Astrocyte (in vitro differentiated cells and primary cell): ENCODE results near the gene DNAJC4. TPM values are rescaled to one million over a fixed set of nuclear protein-coding genes. Genes with fewer than 3 reads are reported as not detected.

Experiments
- DNase-seq: peaks from one replicate; pipeline ENCODE4 v3.0.0-alpha.2; 2010; ENCODE audit warnings: low read depth
- FAIRE-seq: peaks from 2 replicates; lab custom pipeline; 2011; peaks lifted over from hg19 to GRCh38; lab: Jason Lieb, UNC
- H2AFZ ChIP-seq: 2 replicates; pipeline ENCODE4 v1.6.0; 2012; ENCODE audit warnings: low read depth, low read length, inconsistent platforms
- H3K27ac ChIP-seq: 2 replicates; pipeline ENCODE4 v1.5.1; 2011; ENCODE audit warnings: low read depth, low read length, inconsistent platforms
- H3K27me3 ChIP-seq: 2 replicates; pipeline ENCODE4 v1.6.0; 2011; ENCODE audit warnings: low read length, inconsistent platforms; ENCODE audit not compliant: insufficient read depth
- H3K36me3 ChIP-seq: 2 replicates; pipeline ENCODE4 v1.5.1; 2011; ENCODE audit warnings: low read length, inconsistent platforms; ENCODE audit not compliant: insufficient read depth
- H3K4me1 ChIP-seq: 2 replicates; pipeline ENCODE4 v1.5.1; 2011; ENCODE audit warnings: low read length, inconsistent platforms; ENCODE audit not compliant: insufficient read depth
- H3K4me2 ChIP-seq: 2 replicates; pipeline ENCODE4 v1.6.0; 2012; ENCODE audit warnings: low read length, inconsistent platforms
- H3K4me3 ChIP-seq: 2 replicates; pipeline ENCODE4 v1.5.1; 2011; ENCODE audit warnings: low read depth, mild to moderate bottlenecking, low read length, inconsistent platforms; ENCODE audit not compliant: insufficient read depth
- H3K79me2 ChIP-seq: 2 replicates; pipeline ENCODE4 v1.6.0; 2012; ENCODE audit warnings: mild to moderate bottlenecking, low read length, inconsistent platforms; ENCODE audit not compliant: insufficient read depth
- H3K9ac ChIP-seq: 2 replicates; pipeline ENCODE4 v1.6.0; 2012; ENCODE audit warnings: mild to moderate bottlenecking, low read length, inconsistent platforms
- H3K9me3 ChIP-seq: 2 replicates; pipeline ENCODE4 v1.5.1; 2012; ENCODE audit warnings: low read depth, mild to moderate bottlenecking, low read length, inconsistent platforms; ENCODE audit not compliant: insufficient read depth
- H4K20me1 ChIP-seq: 2 replicates; pipeline ENCODE4 v1.6.0; 2012; ENCODE audit warnings: low read length, inconsistent platforms; ENCODE audit not compliant: insufficient read depth
- H3K27ac Mint-ChIP-seq: one replicate; pipeline ENCODE4 v1.8.0; 2021; ENCODE audit warnings: mild to moderate bottlenecking, mixed read lengths; ENCODE audit not compliant: unreplicated experiment
- H3K27me3 Mint-ChIP-seq: one replicate; pipeline ENCODE4 v1.8.0; 2021; ENCODE audit warnings: low read depth, mixed read lengths; ENCODE audit not compliant: unreplicated experiment
- H3K36me3 Mint-ChIP-seq: one replicate; pipeline ENCODE4 v1.8.0; 2021; ENCODE audit warnings: low read depth, mixed read lengths; ENCODE audit not compliant: unreplicated experiment
- H3K4me1 Mint-ChIP-seq: one replicate; pipeline ENCODE4 v1.8.0; 2021; ENCODE audit warnings: low read depth, mixed read lengths; ENCODE audit not compliant: unreplicated experiment
- H3K4me3 Mint-ChIP-seq: one replicate; pipeline ENCODE4 v1.8.0; 2021; ENCODE audit warnings: mild to moderate bottlenecking, moderate library complexity, mixed read lengths; ENCODE audit not compliant: unreplicated experiment
- H3K9me3 Mint-ChIP-seq: one replicate; pipeline ENCODE4 v1.8.0; 2021; ENCODE audit warnings: mild to moderate bottlenecking, mixed read lengths; ENCODE audit not compliant: unreplicated experiment
- EZH2 ChIP-seq: IDR thresholded peaks from 2 replicates; pipeline ENCODE4 v1.6.1; 2012; ENCODE audit warnings: mild to moderate bottlenecking, low read length, inconsistent platforms; ENCODE audit not compliant: insufficient read depth
- total RNA-seq: library from RNA; stranded (reverse); gene quantifications from 2 replicates; pipeline ENCODE4 v1.2.1, GENCODE V29; 2021
- TF ChIP-seq, protein P1 (sequence below): IDR thresholded peaks from 2 replicates; pipeline ENCODE4 v1.5.1; 2011; ENCODE audit warnings: low read depth, mild to moderate bottlenecking, inconsistent platforms, low read length, moderate library complexity; ENCODE audit not compliant: insufficient read depth

DNAJC4 gene
- total RNA-seq, 1 donor from 2014 or later, result 23.8 TPM

DNA sequence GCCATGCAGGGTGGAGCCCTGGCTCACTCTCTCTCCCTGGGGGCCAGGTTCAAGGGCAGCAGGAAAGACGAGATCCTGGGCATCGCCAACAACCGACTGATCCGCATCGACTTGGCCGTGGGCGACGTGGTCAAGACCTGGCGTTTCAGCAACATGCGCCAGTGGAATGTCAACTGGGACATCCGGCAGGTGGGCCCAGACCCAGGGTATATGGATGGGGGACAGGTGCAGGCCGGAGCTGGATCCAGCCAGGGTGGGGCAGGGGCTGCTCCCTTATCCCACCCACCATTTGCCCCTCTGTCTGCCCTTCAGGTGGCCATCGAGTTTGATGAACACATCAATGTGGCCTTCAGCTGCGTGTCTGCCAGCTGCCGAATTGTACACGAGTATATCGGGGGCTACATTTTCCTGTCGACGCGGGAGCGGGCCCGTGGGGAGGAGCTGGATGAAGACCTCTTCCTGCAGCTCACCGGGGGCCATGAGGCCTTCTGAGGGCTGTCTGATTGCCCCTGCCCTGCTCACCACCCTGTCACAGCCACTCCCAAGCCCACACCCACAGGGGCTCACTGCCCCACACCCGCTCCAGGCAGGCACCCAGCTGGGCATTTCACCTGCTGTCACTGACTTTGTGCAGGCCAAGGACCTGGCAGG is 7.2 kb upstream of the DNAJC4 start:
- Mint-ChIP-seq H3K9me3 (no peaks in the 10 kb centered on the region), H3K36me3 (peaks cover 4% of the 10 kb centered on the region), H3K4me3 (no peak overlapping the region), H3K27ac (no peak overlapping the region), H3K4me1 (peaks cover 12% of the 10 kb centered on the region), H3K27me3 (no peaks in the 10 kb centered on the region)
- Histone ChIP-seq H2AFZ (no peak overlapping the region), H3K4me1 (peaks cover 26% of the 10 kb centered on the region), H3K27me3 (no peaks in the 10 kb centered on the region), H3K36me3 (no peaks in the 10 kb centered on the region), H4K20me1 (peaks cover 3% of the 10 kb centered on the region), H3K79me2 (peaks cover 25% of the 10 kb centered on the region), H3K4me2 (no peak overlapping the region), H3K9me3 (no peaks in the 10 kb centered on the region), H3K4me3 (no peak overlapping the region), H3K9ac (no peak overlapping the region), H3K27ac (no peak overlapping the region)
- DNase-seq (no peak), FAIRE-seq (no peak)
- TF ChIP-seq, protein P1, sequence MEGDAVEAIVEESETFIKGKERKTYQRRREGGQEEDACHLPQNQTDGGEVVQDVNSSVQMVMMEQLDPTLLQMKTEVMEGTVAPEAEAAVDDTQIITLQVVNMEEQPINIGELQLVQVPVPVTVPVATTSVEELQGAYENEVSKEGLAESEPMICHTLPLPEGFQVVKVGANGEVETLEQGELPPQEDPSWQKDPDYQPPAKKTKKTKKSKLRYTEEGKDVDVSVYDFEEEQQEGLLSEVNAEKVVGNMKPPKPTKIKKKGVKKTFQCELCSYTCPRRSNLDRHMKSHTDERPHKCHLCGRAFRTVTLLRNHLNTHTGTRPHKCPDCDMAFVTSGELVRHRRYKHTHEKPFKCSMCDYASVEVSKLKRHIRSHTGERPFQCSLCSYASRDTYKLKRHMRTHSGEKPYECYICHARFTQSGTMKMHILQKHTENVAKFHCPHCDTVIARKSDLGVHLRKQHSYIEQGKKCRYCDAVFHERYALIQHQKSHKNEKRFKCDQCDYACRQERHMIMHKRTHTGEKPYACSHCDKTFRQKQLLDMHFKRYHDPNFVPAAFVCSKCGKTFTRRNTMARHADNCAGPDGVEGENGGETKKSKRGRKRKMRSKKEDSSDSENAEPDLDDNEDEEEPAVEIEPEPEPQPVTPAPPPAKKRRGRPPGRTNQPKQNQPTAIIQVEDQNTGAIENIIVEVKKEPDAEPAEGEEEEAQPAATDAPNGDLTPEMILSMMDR, result no peak
- no peak for TF ChIP-seq EZH2

DNA sequence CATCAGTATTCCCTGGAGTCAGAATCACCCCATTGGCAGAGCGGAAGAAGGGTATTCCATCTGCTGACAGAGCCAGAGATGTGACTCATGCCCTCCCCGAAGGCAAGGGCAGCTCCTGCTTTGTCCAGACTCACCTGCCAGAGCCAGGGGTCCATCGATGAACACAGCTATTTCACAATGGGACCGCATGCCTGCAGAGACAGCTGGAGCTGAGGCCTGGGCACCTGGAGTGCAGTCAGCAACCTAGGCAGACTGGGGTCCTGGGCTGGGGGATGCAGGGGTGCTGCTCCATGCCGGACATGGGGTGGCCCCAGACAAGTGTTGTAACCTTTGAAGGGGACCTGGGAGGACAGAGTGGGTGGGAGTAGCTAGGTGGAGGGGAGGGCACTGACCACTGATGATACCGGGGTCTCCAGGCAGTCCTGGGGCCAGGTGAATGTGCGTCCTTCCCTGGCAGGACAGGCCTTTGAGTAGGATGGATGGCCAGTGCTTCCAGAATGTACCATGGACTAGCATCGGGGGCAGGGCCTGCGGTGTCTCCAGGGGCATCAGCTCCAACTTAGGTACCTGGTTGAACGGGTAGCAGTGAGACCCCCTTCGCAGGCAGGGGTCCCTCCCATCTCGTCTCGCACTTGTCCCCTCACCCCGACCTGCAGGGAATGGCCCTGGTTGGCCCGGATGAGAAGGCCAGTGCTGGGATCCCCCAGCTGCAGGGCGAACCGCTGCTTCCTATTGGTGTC is 6.0 kb upstream of the DNAJC4 start:
- Mint-ChIP-seq H3K4me1 (peaks cover 12% of the 10 kb centered on the region), H3K9me3 (no peaks in the 10 kb centered on the region), H3K27ac (no peak overlapping the region), H3K4me3 (peak overlapping the region; percentile 88), H3K27me3 (no peaks in the 10 kb centered on the region), H3K36me3 (peaks cover 2% of the 10 kb centered on the region)
- DNase-seq (no peak), FAIRE-seq (no peak)
- no peak overlapping the region for H2AFZ ChIP-seq
- H3K27me3 ChIP-seq, result no peaks in the 10 kb centered on the region
- no peaks in the 10 kb centered on the region for H3K36me3 ChIP-seq
- peaks cover 29% of the 10 kb centered on the region for H3K4me1 ChIP-seq
- peaks cover 29% of the 10 kb centered on the region for H3K79me2 ChIP-seq
- H3K4me3 ChIP-seq, result no peak overlapping the region
- no peak for TF ChIP-seq EZH2
- TF ChIP-seq, protein P1, result no peak
- H3K9ac ChIP-seq, result no peak overlapping the region
- H3K9me3 ChIP-seq, result no peaks in the 10 kb centered on the region
- no peak overlapping the region for H3K27ac ChIP-seq
- peak overlapping the region; percentile 6 for H3K4me2 ChIP-seq
- peaks cover 3% of the 10 kb centered on the region for H4K20me1 ChIP-seq
